ENCODE measurements around the gene ADAMTSL1. TPM values are rescaled to one million over a fixed set of nuclear protein-coding genes. Genes with fewer than 3 reads are reported as not detected.
A peak's percentile ranks its signal among the peaks of the same experiment; 100 is the strongest.

ADAMTSL1 gene
- total RNA-seq, 1 donor from 2014 or later = 1.5 TPM

- ATAC-seq = no peak
Measured at GRCh38 chr9:18500451-18500850, 26.5 kb downstream of the ADAMTSL1 start.

GRCh38 chr9:18501949-18502348 is 28.0 kb downstream of the ADAMTSL1 start:
- ATAC-seq = no peak

- ATAC-seq = no peak
Measured at GRCh38 chr9:18502546-18502945, 28.6 kb downstream of the ADAMTSL1 start.

- no peak for ATAC-seq
Measured at GRCh38 chr9:18504707-18505106, 30.8 kb downstream of the ADAMTSL1 start.

GRCh38 chr9:18507151-18507550 is 33.2 kb downstream of the ADAMTSL1 start:
- ATAC-seq = no peak

GRCh38 chr9:18516514-18516913 is 42.6 kb downstream of the ADAMTSL1 start:
- ATAC-seq = no peak

GRCh38 chr9:18516965-18517364 is 43.0 kb downstream of the ADAMTSL1 start:
- ATAC-seq = no peak

- ATAC-seq = no peak
Measured at GRCh38 chr9:18520416-18521047, 46.6 kb downstream of the ADAMTSL1 start.

GRCh38 chr9:18526685-18527084 is 52.7 kb downstream of the ADAMTSL1 start:
- ATAC-seq = no peak

- no peak for ATAC-seq
Measured at GRCh38 chr9:18531136-18532065, 57.4 kb downstream of the ADAMTSL1 start.

- ATAC-seq = no peak
Measured at GRCh38 chr9:18534611-18535010, 60.7 kb downstream of the ADAMTSL1 start.

- peak; percentile 22 for ATAC-seq
Measured at GRCh38 chr9:18536554-18536953, 62.6 kb downstream of the ADAMTSL1 start.

GRCh38 chr9:18539203-18539693 is 65.3 kb downstream of the ADAMTSL1 start:
- ATAC-seq = no peak

- ATAC-seq = no peak
Measured at GRCh38 chr9:18542837-18543405, 69.0 kb downstream of the ADAMTSL1 start.

- ATAC-seq = no peak
Measured at GRCh38 chr9:18543406-18544192, 69.6 kb downstream of the ADAMTSL1 start.

GRCh38 chr9:18544456-18544855 is 70.5 kb downstream of the ADAMTSL1 start:
- ATAC-seq = no peak

GRCh38 chr9:18545636-18546360 is 71.8 kb downstream of the ADAMTSL1 start:
- no peak for ATAC-seq

- ATAC-seq = no peak
Measured at GRCh38 chr9:18548456-18548855, 74.5 kb downstream of the ADAMTSL1 start.

- no peak for ATAC-seq
Measured at GRCh38 chr9:18549772-18550171, 75.8 kb downstream of the ADAMTSL1 start.

GRCh38 chr9:18550286-18550685 is 76.3 kb downstream of the ADAMTSL1 start:
- no peak for ATAC-seq

- ATAC-seq = no peak
Measured at GRCh38 chr9:18554244-18554643, 80.3 kb downstream of the ADAMTSL1 start.

Data from esophagus mucosa (tissue), 1 donor.